Stimulated activated CD4-positive, alpha-beta T cell treated with anti-CD3 and anti-CD28 coated beads, TNF-alpha, amount 100 ng/mL, for 24 hours (primary cell): ENCODE data around the gene STARD3NL.
"Not testable (repeated sequence)": the region's sequence is repeated elsewhere in the genome, so short reads cannot be mapped to it uniquely, and the experiment has no call there.

ENCODE experiments used
- DNase-seq, 3 experiments: peaks; one replicate each; pipeline ENCODE4 v3.0.0-alpha.2; 2020; ENCODE audit warnings: low read depth in 3 of 3

Gene STARD3NL, protein sequence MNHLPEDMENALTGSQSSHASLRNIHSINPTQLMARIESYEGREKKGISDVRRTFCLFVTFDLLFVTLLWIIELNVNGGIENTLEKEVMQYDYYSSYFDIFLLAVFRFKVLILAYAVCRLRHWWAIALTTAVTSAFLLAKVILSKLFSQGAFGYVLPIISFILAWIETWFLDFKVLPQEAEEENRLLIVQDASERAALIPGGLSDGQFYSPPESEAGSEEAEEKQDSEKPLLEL

GRCh38 chr7:38178004-38178694 lies at the start of gene STARD3NL:
TSS of gene STARD3NL (plus strand) at chr7:38178245. CDS start at chr7:38207505, 29,260 bp downstream.
- DNase-seq, result peak; percentile 78 to 94 (median 86)

- no peak for DNase-seq
These were observed 48.9 kb upstream of the STARD3NL start for GRCh38 chr7:38129162-38129561.

GRCh38 chr7:38129579-38129978 lies 48.5 kb upstream of the STARD3NL start:
- DNase-seq, result no peak

- no peak for DNase-seq
These were observed 39.9 kb upstream of the STARD3NL start for GRCh38 chr7:38138171-38138570.

- no peak for DNase-seq
These were observed 36.9 kb upstream of the STARD3NL start for GRCh38 chr7:38141187-38141586.

- DNase-seq, result no peak
These were observed 35.3 kb upstream of the STARD3NL start for GRCh38 chr7:38142736-38143135.

GRCh38 chr7:38147005-38147404 lies 31.0 kb upstream of the STARD3NL start:
- no peak for DNase-seq

DNA sequence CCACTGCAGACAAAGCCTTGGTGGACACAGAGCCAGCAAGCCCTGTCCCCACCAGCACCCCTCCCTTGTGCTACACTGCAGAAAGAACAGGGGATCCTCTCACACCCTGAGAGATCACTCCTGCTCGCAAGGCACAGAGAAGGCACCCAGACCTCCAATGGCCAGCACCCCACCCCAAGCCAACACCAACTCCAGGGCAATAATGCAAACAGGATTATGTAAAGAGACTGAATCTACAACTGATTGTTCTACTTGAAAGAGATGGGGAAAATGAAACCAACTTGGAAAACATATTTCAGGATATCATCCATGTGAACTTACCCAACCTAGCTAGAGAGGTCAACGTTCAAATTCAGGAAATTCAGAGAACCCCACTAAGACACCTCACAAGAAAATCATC lies 26.5 kb upstream of the STARD3NL start:
- no peak for DNase-seq

- no peak for DNase-seq
These were observed 24.5 kb upstream of the STARD3NL start for GRCh38 chr7:38153515-38153914.

DNA sequence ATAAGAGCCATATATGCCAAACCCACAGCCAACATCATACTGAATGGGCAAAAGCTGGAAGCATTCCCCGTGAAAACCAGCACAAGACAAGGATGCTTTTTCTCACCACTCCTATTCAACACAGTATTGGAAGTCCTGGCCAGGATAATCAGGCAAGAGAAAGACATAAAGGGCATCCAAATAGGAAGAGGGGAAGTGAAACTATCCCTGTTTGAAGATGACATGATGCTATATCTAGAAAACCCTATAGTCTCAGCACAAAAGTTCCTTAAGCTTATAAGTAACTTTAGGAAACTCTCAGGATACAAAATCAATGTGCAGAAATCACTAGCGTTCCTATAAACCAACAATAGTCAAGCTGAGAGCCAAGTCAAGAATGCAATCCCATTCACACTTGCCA lies 23.8 kb upstream of the STARD3NL start:
- no peak for DNase-seq

- no peak for DNase-seq
These were observed 18.0 kb upstream of the STARD3NL start for GRCh38 chr7:38160003-38160571.

DNA sequence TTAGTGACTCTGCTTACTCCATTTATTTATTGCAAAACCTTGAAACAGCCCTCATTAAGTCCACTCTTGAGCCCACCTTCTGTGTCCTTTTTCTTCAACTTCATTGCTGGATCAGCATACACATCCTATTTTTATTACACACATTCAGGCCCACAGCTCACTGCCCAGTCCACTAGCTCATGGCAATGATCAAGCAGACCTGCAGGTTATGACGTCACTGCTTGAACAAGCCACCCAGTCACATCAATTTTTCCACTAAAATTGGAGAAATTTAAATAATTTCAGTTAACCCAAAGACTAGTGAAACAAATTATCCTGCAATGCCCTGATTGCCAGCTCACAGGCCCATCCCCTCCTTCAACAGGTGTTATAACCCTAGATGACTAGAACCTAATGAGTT lies 16.0 kb upstream of the STARD3NL start:
- DNase-seq, result no peak

GRCh38 chr7:38163671-38164070 lies 14.4 kb upstream of the STARD3NL start:
- no peak for DNase-seq

DNA sequence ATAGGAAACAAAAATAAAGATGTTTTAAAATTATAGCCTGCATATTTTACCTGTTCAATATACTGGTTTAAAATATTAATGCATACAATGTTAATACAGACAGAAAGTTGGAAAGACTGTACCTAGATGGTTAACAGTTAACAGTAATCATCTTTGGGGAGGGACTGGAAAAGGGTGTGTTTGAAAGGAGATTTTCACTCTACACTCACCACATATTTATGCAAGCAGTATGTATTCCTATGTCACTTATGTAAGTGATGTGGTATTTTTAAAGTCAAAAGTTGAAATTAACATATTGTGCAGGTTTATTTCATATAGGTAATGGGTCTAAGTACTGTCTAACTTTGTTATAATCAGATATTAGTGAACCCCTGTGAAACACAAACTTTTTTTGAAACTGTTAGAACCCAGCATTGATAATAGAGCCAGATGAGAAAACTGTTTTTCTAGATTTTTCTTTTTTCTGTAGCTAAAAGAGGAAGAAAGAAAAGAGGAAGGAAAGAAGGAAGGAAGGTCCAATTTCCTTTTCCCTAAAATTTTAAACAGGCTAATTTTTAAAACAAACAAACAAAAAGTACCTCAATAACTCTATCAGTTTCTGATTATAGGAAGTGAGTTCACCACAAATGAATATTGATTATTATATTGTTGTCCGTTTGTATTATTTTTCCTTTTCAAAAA lies 9.0 kb upstream of the STARD3NL start:
- no peak for DNase-seq

- DNase-seq, result no peak
These were observed 8.2 kb upstream of the STARD3NL start for GRCh38 chr7:38169847-38170246.

DNA sequence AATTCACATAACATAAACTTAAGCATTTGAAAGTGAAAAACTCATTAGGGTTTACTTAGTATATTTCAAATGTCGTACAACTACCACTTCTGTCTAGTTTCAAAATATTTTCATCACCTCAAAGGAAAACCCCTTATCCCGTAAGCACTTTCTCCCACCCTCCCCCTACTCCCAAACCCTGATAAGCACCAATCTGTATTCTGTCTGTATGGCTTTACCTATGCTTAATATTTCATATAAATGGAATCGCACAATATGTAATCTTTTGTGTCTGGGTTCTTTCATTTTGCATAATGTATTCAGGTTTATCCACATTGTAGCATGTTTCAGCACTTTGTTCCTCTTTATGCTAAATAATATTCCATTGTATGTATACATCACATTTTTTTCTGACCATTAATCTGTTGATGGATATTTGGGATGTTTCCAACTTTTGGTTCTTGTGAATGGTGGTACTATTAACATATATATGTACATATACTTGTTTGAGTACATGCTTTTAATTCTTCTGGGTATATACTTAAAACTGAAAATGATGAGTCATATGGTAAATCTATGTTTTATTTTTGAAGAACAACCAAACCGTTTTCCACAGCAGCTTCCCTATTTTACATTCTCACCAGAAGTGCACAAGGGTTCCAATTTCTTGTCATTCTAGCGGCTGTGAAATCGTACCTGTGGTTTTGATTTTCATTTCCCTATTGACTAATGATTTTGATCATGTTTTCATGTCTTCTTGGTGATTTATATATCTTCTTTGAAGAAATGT lies 6.2 kb upstream of the STARD3NL start:
- DNase-seq, result no peak

DNA sequence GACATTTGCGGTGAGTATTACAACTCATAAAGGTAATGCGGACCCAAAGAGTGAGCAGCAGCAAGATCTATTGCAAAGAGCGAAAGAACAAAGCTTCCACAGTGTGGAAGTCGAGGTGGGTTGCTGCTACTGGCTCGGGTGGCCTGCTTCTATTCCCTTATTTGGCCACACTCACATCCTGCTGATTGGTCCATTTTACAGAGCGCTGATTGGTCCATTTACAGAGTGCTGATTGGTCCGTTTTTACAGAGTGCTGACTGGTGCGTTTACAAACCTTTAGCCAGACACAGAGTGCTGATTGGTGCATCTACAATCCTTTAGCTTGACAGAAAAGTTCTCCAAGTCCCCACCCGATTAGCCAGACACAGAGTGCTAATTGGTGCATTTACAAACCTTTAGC lies 2.5 kb upstream of the STARD3NL start:
- DNase-seq, result not testable (repeated sequence)

GRCh38 chr7:38177621-38178003 lies 433 bp upstream of the STARD3NL start:
- DNase-seq, result no peak

DNA sequence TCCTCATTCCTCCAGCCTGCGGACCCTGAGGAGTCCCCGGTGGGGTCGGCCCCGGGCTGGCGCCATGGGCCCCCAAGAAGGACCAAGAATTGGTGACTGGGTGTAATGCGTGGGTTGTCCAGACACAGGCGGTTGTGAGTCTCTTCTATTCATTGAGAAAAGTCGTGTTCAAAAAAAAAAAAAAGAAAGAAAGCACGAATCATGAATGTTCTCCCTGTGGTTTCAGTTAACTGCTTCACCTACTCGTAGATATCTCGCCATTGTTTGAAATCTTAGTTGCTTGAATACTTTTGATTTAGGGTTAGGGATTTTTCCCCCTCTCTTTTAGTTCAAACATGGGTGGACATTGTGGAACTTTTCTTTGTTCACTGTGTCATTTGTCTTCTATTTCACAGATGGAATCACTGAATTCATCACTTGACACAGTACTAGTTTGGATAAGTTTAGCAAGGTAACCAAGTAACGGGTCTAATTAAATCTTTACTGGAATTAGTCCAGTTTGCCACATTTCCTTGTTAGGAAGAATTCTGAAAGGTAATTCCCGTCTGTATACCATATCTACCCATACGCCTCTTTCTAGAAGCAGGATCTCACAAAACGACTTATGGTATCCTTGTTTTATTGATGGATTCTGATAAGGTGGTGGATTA lies 775 bp downstream of the STARD3NL start:
- DNase-seq, result peak in 1 of 3 experiments; percentile 6

GRCh38 chr7:38179776-38180226 lies 1.8 kb downstream of the STARD3NL start:
- DNase-seq, result no peak

DNA sequence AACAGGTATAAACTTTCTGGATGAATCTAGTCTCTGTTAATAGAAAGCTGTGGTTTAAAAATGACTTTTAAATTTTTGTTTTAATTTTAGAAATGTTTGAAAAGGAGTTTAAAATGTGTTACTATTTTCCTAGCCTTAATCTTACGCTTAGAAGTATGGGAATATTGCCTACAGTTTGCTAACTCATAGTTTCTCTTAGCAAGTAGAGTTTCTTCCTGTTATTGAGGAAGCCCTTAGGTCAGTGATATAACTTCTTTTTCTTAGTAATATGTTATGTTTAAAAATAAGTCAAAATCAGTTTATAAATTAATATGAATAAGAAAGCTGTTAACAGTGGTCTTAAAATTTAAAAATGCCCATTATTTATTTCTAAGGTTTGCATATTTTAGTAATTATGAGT lies 3.1 kb downstream of the STARD3NL start:
- DNase-seq, result no peak
